NCI-H2171 treated with DMSO at 0.1 percent for 48 hours (cell line): ENCODE data around the gene SERPINA9.
A peak's percentile ranks its signal among the peaks of the same experiment; 100 is the strongest.
"Not testable (repeated sequence)": the region's sequence is repeated elsewhere in the genome, so short reads cannot be mapped to it uniquely, and the experiment has no call there.

Experiments
- DNase-seq: peaks from one replicate; lab custom pipeline; 2025; lab: John Stamatoyannopoulos, UW

The SERPINA9 gene

GRCh38 chr14:94426526-94426925, 49.5 kb downstream of the SERPINA9 start:
- DNase-seq = no peak

GRCh38 chr14:94424371-94424770, 51.6 kb downstream of the SERPINA9 start:
- no peak for DNase-seq

- DNase-seq = peak; percentile 34
Measured at GRCh38 chr14:94423453-94424056, 52.4 kb downstream of the SERPINA9 start.

DNA sequence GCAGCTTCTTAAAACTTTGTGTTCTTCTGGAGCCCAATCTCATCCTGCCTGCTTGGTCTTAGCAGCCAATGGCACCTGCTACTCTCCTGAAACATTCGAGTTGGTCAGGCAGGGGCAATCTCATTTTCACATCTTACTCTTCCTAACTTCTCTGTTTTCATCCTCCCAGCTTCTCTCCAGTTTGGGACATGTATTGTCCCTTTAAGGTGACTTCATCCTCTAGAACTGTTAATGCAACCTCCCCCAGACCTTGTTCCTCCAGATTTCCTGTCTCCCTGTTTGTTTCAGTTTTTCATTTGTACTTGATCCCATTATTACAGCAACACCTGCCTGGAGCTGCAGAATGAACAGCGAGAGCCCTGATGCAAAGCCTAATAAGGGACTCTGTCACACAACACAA, 54.7 kb downstream of the SERPINA9 start:
- no peak for DNase-seq

DNA sequence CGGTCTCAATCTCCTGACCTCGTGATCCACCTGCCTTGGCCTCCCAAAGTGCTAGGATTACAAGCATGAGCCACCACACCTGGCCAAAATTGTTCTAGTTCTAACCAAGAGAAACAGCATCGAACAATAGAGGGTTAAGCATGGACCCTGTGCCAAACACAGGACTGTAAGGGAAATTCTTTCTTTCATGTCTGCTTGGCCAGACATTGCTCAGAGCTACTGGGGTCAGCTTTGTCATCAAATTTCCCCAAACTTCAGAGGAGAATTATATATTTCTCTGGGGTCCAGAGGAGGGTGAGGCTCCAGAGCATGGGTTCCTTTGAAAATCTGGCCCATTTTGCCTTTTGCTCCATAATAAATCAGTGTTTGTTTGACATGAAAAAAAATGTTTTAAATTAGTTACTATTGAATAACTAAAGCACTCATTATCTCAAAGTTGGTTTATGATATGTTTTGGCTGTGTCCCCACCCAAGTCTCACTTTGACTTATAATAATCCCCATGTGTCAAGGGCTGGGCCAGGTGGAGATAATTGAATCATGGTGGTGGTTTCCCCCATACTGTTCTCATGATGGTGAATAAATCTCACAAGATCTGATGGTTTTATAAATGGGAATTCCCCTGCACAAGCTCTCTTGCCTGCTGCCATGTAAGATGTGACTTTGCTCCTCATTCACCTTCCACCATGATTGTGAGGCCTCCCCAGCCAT, 58.3 kb downstream of the SERPINA9 start:
- DNase-seq = not testable (repeated sequence)
